ENCODE results near the gene WWOX.

The WWOX gene

GRCh38 chr16:79185711-79186110, 1086.3 kb downstream of the WWOX start:
- no CpG with 5 or more reads among the region's 4 CpGs for WGBS (ENCODE audit: extremely low coverage, insufficient coverage, insufficient read length)
- no peak overlapping the region for H2AK5ac ChIP-seq (ENCODE audit: low read length)
- H4K8ac ChIP-seq (ENCODE audit: low read depth, low read length) = no peak overlapping the region
- no peak overlapping the region for H3K27ac ChIP-seq (ENCODE audit: low read depth, low read length)
- no peak overlapping the region for H3K9ac ChIP-seq (ENCODE audit: low read length)
- no peak overlapping the region for H3K4me2 ChIP-seq (ENCODE audit: low read length)
- no peak overlapping the region for H3K4ac ChIP-seq (ENCODE audit: low read depth, low read length)
- H3K14ac ChIP-seq (ENCODE audit: low read length) = no peak overlapping the region
- no peak overlapping the region for H4K12ac ChIP-seq (ENCODE audit: low read depth, low read length)
- H3K36me3 ChIP-seq (ENCODE audit: control insufficient read depth in 1 of 2, insufficient read depth in 2 of 2, low read length in 2 of 2) = no peaks in the 10 kb centered on the region
- no peaks in the 10 kb centered on the region for H3K79me2 ChIP-seq (ENCODE audit: control insufficient read depth, insufficient read depth, low read length, poor library complexity)
- no peaks in the 10 kb centered on the region for H3K4me1 ChIP-seq (ENCODE audit: control insufficient read depth in 1 of 2, insufficient read depth in 2 of 2, low read length in 2 of 2)
- no peak overlapping the region for H2BK12ac ChIP-seq (ENCODE audit: low read length)
- H3K79me1 ChIP-seq (ENCODE audit: low read length) = no peaks in the 10 kb centered on the region
- no peaks in the 10 kb centered on the region for H3K27me3 ChIP-seq (ENCODE audit: insufficient read depth, low read length)
- no peak overlapping the region for H3K23ac ChIP-seq (ENCODE audit: low read length)
- no peak overlapping the region for H2BK5ac ChIP-seq (ENCODE audit: low read depth, low read length, poor library complexity)
- no peak overlapping the region for H4K91ac ChIP-seq (ENCODE audit: low read depth, low read length)
- no peak overlapping the region for H2BK120ac ChIP-seq (ENCODE audit: insufficient read depth, low read length, poor library complexity)
- H2AFZ ChIP-seq (ENCODE audit: insufficient read depth, low read length, poor library complexity) = no peak overlapping the region
- H3K18ac ChIP-seq (ENCODE audit: low read length) = no peak overlapping the region
- DNase-seq = no peak
- no peak overlapping the region for H3K4me3 ChIP-seq (ENCODE audit: low read depth, low read length)
- H3K9me3 ChIP-seq (ENCODE audit: insufficient read depth, low read depth, low read length) = no peaks in the 10 kb centered on the region

GRCh38 chr16:79186196-79186595, 1086.7 kb downstream of the WWOX start:
- Histone ChIP-seq H2AFZ (ENCODE audit: insufficient read depth, low read length, poor library complexity) (no peak overlapping the region), H3K4me3 (ENCODE audit: low read depth, low read length) (no peak overlapping the region)

GRCh38 chr16:79188115-79188738, 1088.8 kb downstream of the WWOX start:
- no peak for DNase-seq
- no CpG with 5 or more reads among the region's 13 CpGs for WGBS (ENCODE audit: extremely low coverage, insufficient coverage, insufficient read length)

More at GRCh38 chr16:79186196-79186595, 1086.7 kb downstream of the WWOX start:
- no peaks in the 10 kb centered on the region for H3K4me1 ChIP-seq (ENCODE audit: control insufficient read depth in 1 of 2, insufficient read depth in 2 of 2, low read length in 2 of 2)
- H3K9me3 ChIP-seq (ENCODE audit: insufficient read depth, low read depth, low read length) = no peaks in the 10 kb centered on the region
- H3K4ac ChIP-seq (ENCODE audit: low read depth, low read length) = no peak overlapping the region
- no peak overlapping the region for H3K9ac ChIP-seq (ENCODE audit: low read length)
- H2BK5ac ChIP-seq (ENCODE audit: low read depth, low read length, poor library complexity) = no peak overlapping the region
- H4K12ac ChIP-seq (ENCODE audit: low read depth, low read length) = no peak overlapping the region
- H3K14ac ChIP-seq (ENCODE audit: low read length) = no peak overlapping the region
- H3K4me2 ChIP-seq (ENCODE audit: low read length) = no peak overlapping the region
- H2BK120ac ChIP-seq (ENCODE audit: insufficient read depth, low read length, poor library complexity) = no peak overlapping the region
- no CpG with 5 or more reads among the region's 6 CpGs for WGBS (ENCODE audit: extremely low coverage, insufficient coverage, insufficient read length)
- H3K79me1 ChIP-seq (ENCODE audit: low read length) = no peaks in the 10 kb centered on the region
- H3K18ac ChIP-seq (ENCODE audit: low read length) = no peak overlapping the region
- no peak overlapping the region for H2AK5ac ChIP-seq (ENCODE audit: low read length)
- no peak overlapping the region for H3K27ac ChIP-seq (ENCODE audit: low read depth, low read length)
- no peaks in the 10 kb centered on the region for H3K36me3 ChIP-seq (ENCODE audit: control insufficient read depth in 1 of 2, insufficient read depth in 2 of 2, low read length in 2 of 2)
- no peak overlapping the region for H4K91ac ChIP-seq (ENCODE audit: low read depth, low read length)
- no peak overlapping the region for H2BK12ac ChIP-seq (ENCODE audit: low read length)
- DNase-seq = no peak
- H3K79me2 ChIP-seq (ENCODE audit: control insufficient read depth, insufficient read depth, low read length, poor library complexity) = no peaks in the 10 kb centered on the region
- no peak overlapping the region for H4K8ac ChIP-seq (ENCODE audit: low read depth, low read length)
- H3K27me3 ChIP-seq (ENCODE audit: insufficient read depth, low read length) = no peaks in the 10 kb centered on the region
- no peak overlapping the region for H3K23ac ChIP-seq (ENCODE audit: low read length)

GRCh38 chr16:79188739-79189122, 1089.3 kb downstream of the WWOX start:
- no peak overlapping the region for H4K91ac ChIP-seq (ENCODE audit: low read depth, low read length)

More at GRCh38 chr16:79188115-79188738, 1088.8 kb downstream of the WWOX start:
- no peak overlapping the region for H3K18ac ChIP-seq (ENCODE audit: low read length)
- no peak overlapping the region for H2BK5ac ChIP-seq (ENCODE audit: low read depth, low read length, poor library complexity)
- no peak overlapping the region for H2BK120ac ChIP-seq (ENCODE audit: insufficient read depth, low read length, poor library complexity)
- no peaks in the 10 kb centered on the region for H3K4me1 ChIP-seq (ENCODE audit: control insufficient read depth in 1 of 2, insufficient read depth in 2 of 2, low read length in 2 of 2)
- no peak overlapping the region for H3K9ac ChIP-seq (ENCODE audit: low read length)
- no peak overlapping the region for H4K91ac ChIP-seq (ENCODE audit: low read depth, low read length)
- no peak overlapping the region for H2BK12ac ChIP-seq (ENCODE audit: low read length)
- no peak overlapping the region for H3K14ac ChIP-seq (ENCODE audit: low read length)
- no peak overlapping the region for H3K4ac ChIP-seq (ENCODE audit: low read depth, low read length)
- no peak overlapping the region for H2AFZ ChIP-seq (ENCODE audit: insufficient read depth, low read length, poor library complexity)
- H3K36me3 ChIP-seq (ENCODE audit: control insufficient read depth in 1 of 2, insufficient read depth in 2 of 2, low read length in 2 of 2) = no peaks in the 10 kb centered on the region
- no peak overlapping the region for H2AK5ac ChIP-seq (ENCODE audit: low read length)
- H3K23ac ChIP-seq (ENCODE audit: low read length) = no peak overlapping the region
- H3K79me2 ChIP-seq (ENCODE audit: control insufficient read depth, insufficient read depth, low read length, poor library complexity) = no peaks in the 10 kb centered on the region
- no peak overlapping the region for H4K8ac ChIP-seq (ENCODE audit: low read depth, low read length)
- no peaks in the 10 kb centered on the region for H3K9me3 ChIP-seq (ENCODE audit: insufficient read depth, low read depth, low read length)
- H3K27ac ChIP-seq (ENCODE audit: low read depth, low read length) = no peak overlapping the region
- H3K27me3 ChIP-seq (ENCODE audit: insufficient read depth, low read length) = no peaks in the 10 kb centered on the region
- H3K79me1 ChIP-seq (ENCODE audit: low read length) = no peaks in the 10 kb centered on the region
- H3K4me2 ChIP-seq (ENCODE audit: low read length) = no peak overlapping the region
- no peak overlapping the region for H4K12ac ChIP-seq (ENCODE audit: low read depth, low read length)
- H3K4me3 ChIP-seq (ENCODE audit: low read depth, low read length) = no peak overlapping the region

More at GRCh38 chr16:79188739-79189122, 1089.3 kb downstream of the WWOX start:
- Histone ChIP-seq H3K9ac (ENCODE audit: low read length) (no peak overlapping the region), H2AFZ (ENCODE audit: insufficient read depth, low read length, poor library complexity) (no peak overlapping the region), H3K4ac (ENCODE audit: low read depth, low read length) (no peak overlapping the region), H3K79me1 (ENCODE audit: low read length) (no peaks in the 10 kb centered on the region), H3K36me3 (ENCODE audit: control insufficient read depth in 1 of 2, insufficient read depth in 2 of 2, low read length in 2 of 2) (no peaks in the 10 kb centered on the region), H3K23ac (ENCODE audit: low read length) (no peak overlapping the region), H2AK5ac (ENCODE audit: low read length) (no peak overlapping the region), H3K79me2 (ENCODE audit: control insufficient read depth, insufficient read depth, low read length, poor library complexity) (no peaks in the 10 kb centered on the region), H3K18ac (ENCODE audit: low read length) (no peak overlapping the region), H3K14ac (ENCODE audit: low read length) (no peak overlapping the region), H3K27me3 (ENCODE audit: insufficient read depth, low read length) (no peaks in the 10 kb centered on the region), H2BK5ac (ENCODE audit: low read depth, low read length, poor library complexity) (no peak overlapping the region), H3K4me2 (ENCODE audit: low read length) (no peak overlapping the region), H2BK12ac (ENCODE audit: low read length) (no peak overlapping the region), H4K12ac (ENCODE audit: low read depth, low read length) (no peak overlapping the region), H3K4me3 (ENCODE audit: low read depth, low read length) (no peak overlapping the region), H3K9me3 (ENCODE audit: insufficient read depth, low read depth, low read length) (no peaks in the 10 kb centered on the region), H3K27ac (ENCODE audit: low read depth, low read length) (no peak overlapping the region), H2BK120ac (ENCODE audit: insufficient read depth, low read length, poor library complexity) (no peak overlapping the region), H4K8ac (ENCODE audit: low read depth, low read length) (no peak overlapping the region), H3K4me1 (ENCODE audit: control insufficient read depth in 1 of 2, insufficient read depth in 2 of 2, low read length in 2 of 2) (no peaks in the 10 kb centered on the region)
- WGBS (ENCODE audit: extremely low coverage, insufficient coverage, insufficient read length) = no CpG with 5 or more reads among the region's 5 CpGs
- no peak for DNase-seq
